Measurements from ENCODE around the gene NFKB2.

NFKB2 gene

GRCh38 chr10:102425444-102425843, 29.9 kb downstream of the NFKB2 start:
- H3K9me3 ChIP-seq (ENCODE audit: low read length) = no peaks in the 10 kb centered on the region
- no peak overlapping the region for H3K4me2 ChIP-seq (ENCODE audit: low read length)
- no peaks in the 10 kb centered on the region for H3K79me2 ChIP-seq (ENCODE audit: insufficient read depth, low read length)
- H4K20me1 ChIP-seq (ENCODE audit: insufficient read depth, low read length) = no peaks in the 10 kb centered on the region
- H3F3A ChIP-seq (ENCODE audit: insufficient read depth, low read length) = no peaks in the 10 kb centered on the region
- peaks cover 13% of the 10 kb centered on the region for H3K4me1 ChIP-seq (ENCODE audit: insufficient read depth, low read length, severe bottlenecking)
- no peak overlapping the region for H3K4me3 ChIP-seq (ENCODE audit: low read depth, low read length, poor library complexity, severe bottlenecking)
- H3K27me3 ChIP-seq (ENCODE audit: insufficient read depth, low read length) = no peaks in the 10 kb centered on the region
- no peak overlapping the region for H3K9ac ChIP-seq (ENCODE audit: low read length)
- TF ChIP-seq CTCF (IDR thresholded peaks at IDR 0.05; ENCODE audit: low read length) = no peak
- TF ChIP-seq EZH2 (IDR thresholded peaks at IDR 0.05; ENCODE audit: borderline replicate concordance, low read length) = no peak
- H3K36me3 ChIP-seq (ENCODE audit: insufficient read depth, low read length) = no peaks in the 10 kb centered on the region
- H3K27ac ChIP-seq (ENCODE audit: low read depth, low read length, poor library complexity, severe bottlenecking) = no peak overlapping the region
- H2AFZ ChIP-seq (ENCODE audit: low read length) = no peak overlapping the region
- H3K9me2 ChIP-seq (ENCODE audit: low read depth, low read length) = no peaks in the 10 kb centered on the region

GRCh38 chr10:102426803-102427287, 31.3 kb downstream of the NFKB2 start:
- no peak overlapping the region for H3K9ac ChIP-seq (ENCODE audit: low read length)
- H3K79me2 ChIP-seq (ENCODE audit: insufficient read depth, low read length) = no peaks in the 10 kb centered on the region
- H3K36me3 ChIP-seq (ENCODE audit: insufficient read depth, low read length) = no peaks in the 10 kb centered on the region
- no peaks in the 10 kb centered on the region for H3K9me2 ChIP-seq (ENCODE audit: low read depth, low read length)
- H3K9me3 ChIP-seq (ENCODE audit: low read length) = no peaks in the 10 kb centered on the region
- no peaks in the 10 kb centered on the region for H3K27me3 ChIP-seq (ENCODE audit: insufficient read depth, low read length)
- H3F3A ChIP-seq (ENCODE audit: insufficient read depth, low read length) = no peaks in the 10 kb centered on the region
- H4K20me1 ChIP-seq (ENCODE audit: insufficient read depth, low read length) = no peaks in the 10 kb centered on the region
- TF ChIP-seq EZH2 (IDR thresholded peaks at IDR 0.05; ENCODE audit: borderline replicate concordance, low read length) (no peak), CTCF (IDR thresholded peaks at IDR 0.05; ENCODE audit: low read length) (no peak)
- H3K4me3 ChIP-seq (ENCODE audit: low read depth, low read length, poor library complexity, severe bottlenecking) = no peak overlapping the region
- H2AFZ ChIP-seq (ENCODE audit: low read length) = no peak overlapping the region
- H3K27ac ChIP-seq (ENCODE audit: low read depth, low read length, poor library complexity, severe bottlenecking) = no peak overlapping the region
- peaks cover 18% of the 10 kb centered on the region for H3K4me1 ChIP-seq (ENCODE audit: insufficient read depth, low read length, severe bottlenecking)
- no peak overlapping the region for H3K4me2 ChIP-seq (ENCODE audit: low read length)

GRCh38 chr10:102429468-102429867, 34.0 kb downstream of the NFKB2 start:
- TF ChIP-seq EZH2 (IDR thresholded peaks at IDR 0.05; ENCODE audit: borderline replicate concordance, low read length) = no peak
- no peak for TF ChIP-seq CTCF (IDR thresholded peaks at IDR 0.05; ENCODE audit: low read length)
- H2AFZ ChIP-seq (ENCODE audit: low read length) = no peak overlapping the region
- H3K4me1 ChIP-seq (ENCODE audit: insufficient read depth, low read length, severe bottlenecking) = peaks cover 18% of the 10 kb centered on the region
- no peaks in the 10 kb centered on the region for H3K9me2 ChIP-seq (ENCODE audit: low read depth, low read length)
- no peak overlapping the region for H3K27ac ChIP-seq (ENCODE audit: low read depth, low read length, poor library complexity, severe bottlenecking)
- H3F3A ChIP-seq (ENCODE audit: insufficient read depth, low read length) = no peaks in the 10 kb centered on the region
- H3K4me2 ChIP-seq (ENCODE audit: low read length) = no peak overlapping the region
- no peak overlapping the region for H3K4me3 ChIP-seq (ENCODE audit: low read depth, low read length, poor library complexity, severe bottlenecking)
- no peaks in the 10 kb centered on the region for H3K27me3 ChIP-seq (ENCODE audit: insufficient read depth, low read length)
- H3K79me2 ChIP-seq (ENCODE audit: insufficient read depth, low read length) = no peaks in the 10 kb centered on the region
- H4K20me1 ChIP-seq (ENCODE audit: insufficient read depth, low read length) = no peaks in the 10 kb centered on the region
- no peaks in the 10 kb centered on the region for H3K36me3 ChIP-seq (ENCODE audit: insufficient read depth, low read length)
- H3K9me3 ChIP-seq (ENCODE audit: low read length) = no peaks in the 10 kb centered on the region
- no peak overlapping the region for H3K9ac ChIP-seq (ENCODE audit: low read length)

Measured in OCI-LY1 (cell line).